ENCODE data around the gene LRIT1. TPM values are rescaled to one million over a fixed set of nuclear protein-coding genes. Genes with fewer than 3 reads are reported as not detected.

LRIT1 gene
- total and polyA plus RNA-seq, 3 donors from 2014 or later: 4.0 to 12.8 (median 6.6) TPM

GRCh38 chr10:84205853-84206525 is 35.4 kb downstream of the LRIT1 start:
- no peaks in the 10 kb centered on the region for H3K27me3 ChIP-seq
- no peaks in the 10 kb centered on the region for H3K4me1 ChIP-seq
- H3K27ac ChIP-seq: no peak overlapping the region
- TF ChIP-seq CTCF (IDR thresholded peaks at IDR 0.05): no peak
- no peak for TF ChIP-seq POLR2A (IDR thresholded peaks at IDR 0.05)
- 76 to 85% methylated on average over 5 to 6 of the region's 6 CpGs for WGBS, 2 donors
- no peak overlapping the region for H3K4me3 ChIP-seq
- intact Hi-C loops (cut with DNase I; ENCODE audit: low total_unique reads): no loop called here
- DNase-seq: no peak
- H3K36me3 ChIP-seq (ENCODE audit: low read depth, missing control alignments): no peaks in the 10 kb centered on the region
- no peaks in the 10 kb centered on the region for H3K9me3 ChIP-seq

GRCh38 chr10:84205049-84205852 is 36.1 kb downstream of the LRIT1 start:
- no peaks in the 10 kb centered on the region for H3K9me3 ChIP-seq
- no peaks in the 10 kb centered on the region for H3K36me3 ChIP-seq (ENCODE audit: low read depth, missing control alignments)
- WGBS, 2 donors: 40 to 54% methylated on average over 6 to 8 of the region's 8 CpGs
- DNase-seq: peak; percentile 72
- TF ChIP-seq POLR2A (IDR thresholded peaks at IDR 0.05): no peak
- peak in 2 of 3 experiments; percentile 55 to 69 for TF ChIP-seq CTCF (IDR thresholded peaks at IDR 0.05)
- H3K27me3 ChIP-seq: no peaks in the 10 kb centered on the region
- no peaks in the 10 kb centered on the region for H3K4me1 ChIP-seq
- H3K27ac ChIP-seq: no peak overlapping the region
- no peak overlapping the region for H3K4me3 ChIP-seq
- intact Hi-C loops (cut with DNase I; ENCODE audit: low total_unique reads): no loop called here

GRCh38 chr10:84204610-84205009 is 36.7 kb downstream of the LRIT1 start:
- H3K27me3 ChIP-seq: no peaks in the 10 kb centered on the region
- H3K4me1 ChIP-seq: no peaks in the 10 kb centered on the region
- intact Hi-C loops (cut with DNase I; ENCODE audit: low total_unique reads): no loop called here
- WGBS, 2 donors: 85 to 90% methylated on average over 4 of the region's 4 CpGs
- H3K9me3 ChIP-seq: no peaks in the 10 kb centered on the region
- TF ChIP-seq POLR2A (IDR thresholded peaks at IDR 0.05) (no peak), CTCF (IDR thresholded peaks at IDR 0.05) (no peak)
- no peak overlapping the region for H3K4me3 ChIP-seq
- no peak for DNase-seq
- no peak overlapping the region for H3K27ac ChIP-seq
- no peaks in the 10 kb centered on the region for H3K36me3 ChIP-seq (ENCODE audit: low read depth, missing control alignments)

- H3K27ac ChIP-seq: no peak overlapping the region
- no peak for TF ChIP-seq POLR2A (IDR thresholded peaks at IDR 0.05)
- no peak for TF ChIP-seq CTCF (IDR thresholded peaks at IDR 0.05)
- intact Hi-C loops (cut with DNase I; ENCODE audit: low total_unique reads): no loop called here
These were observed 37.2 kb downstream of the LRIT1 start for GRCh38 chr10:84204122-84204521.

More at GRCh38 chr10:84204122-84204521, 37.2 kb downstream of the LRIT1 start:
- DNase-seq: no peak
- Histone ChIP-seq H3K4me3 (no peak overlapping the region), H3K36me3 (ENCODE audit: low read depth, missing control alignments) (no peaks in the 10 kb centered on the region), H3K9me3 (no peaks in the 10 kb centered on the region), H3K27me3 (no peaks in the 10 kb centered on the region), H3K4me1 (no peaks in the 10 kb centered on the region)
- 82% methylated on average over 4 of the region's 4 CpGs; no CpG with 5 or more reads in 1 of the 2 donors for WGBS, 2 donors
